IPS DF 6.9 (cell line): ENCODE results near the gene RASA4.
"Not testable (repeated sequence)": the region's sequence is repeated elsewhere in the genome, so short reads cannot be mapped to it uniquely, and the experiment has no call there.

ENCODE experiments used
- DNase-seq: peaks from one replicate; pipeline ENCODE4 v3.0.0-alpha.2; 2013; ENCODE audit warnings: low read depth, low spot score
- H3K27ac ChIP-seq: one replicate; pipeline ENCODE4 v1.5.1; 2013; ENCODE audit warnings: low read length, control low read depth
- H3K27me3 ChIP-seq: 2 replicates; pipeline ENCODE4 v1.6.1; 2013; ENCODE audit warnings: mild to moderate bottlenecking, low read length; ENCODE audit not compliant: control insufficient read depth, insufficient read depth
- H3K36me3 ChIP-seq: 2 replicates; pipeline ENCODE4 v1.6.1; 2013; ENCODE audit warnings: low read length; ENCODE audit not compliant: control insufficient read depth, insufficient read depth
- H3K4me1 ChIP-seq: 2 replicates; pipeline ENCODE4 v1.6.1; 2013; ENCODE audit warnings: low read length; ENCODE audit not compliant: control insufficient read depth, insufficient read depth
- H3K4me3 ChIP-seq: 2 replicates; pipeline ENCODE4 v1.5.1; 2013; ENCODE audit warnings: mild to moderate bottlenecking, low read length
- H3K9me3 ChIP-seq: 2 replicates; pipeline ENCODE4 v1.6.1; 2013; ENCODE audit warnings: low read length, inconsistent platforms; ENCODE audit not compliant: control insufficient read depth, insufficient read depth
- WGBS: extraction: QIAGEN DNeasy Blood & Tissue Kit; methylation state at CpG from one replicate; pipeline ENCODE4 v1.1.7; 2013; ENCODE audit warnings: mixed read lengths, missing lambda C conversion rate; ENCODE audit not compliant: insufficient read length, insufficient coverage; 5-methylcytosine and 5-hydroxymethylcytosine counted together

Gene RASA4

GRCh38 chr7:102627271-102627904, 10.8 kb upstream of the RASA4 start:
- not testable (repeated sequence) for H3K4me3 ChIP-seq, H3K9me3 ChIP-seq, H3K4me1 ChIP-seq, H3K27ac ChIP-seq, H3K36me3 ChIP-seq, DNase-seq, H3K27me3 ChIP-seq
- no CpG with 5 or more reads among the region's 8 CpGs for WGBS

GRCh38 chr7:102618122-102618521, 1.6 kb upstream of the RASA4 start:
- not testable (repeated sequence) for H3K27me3 ChIP-seq, H3K9me3 ChIP-seq
- WGBS: no CpG with 5 or more reads among the region's 8 CpGs

GRCh38 chr7:102615930-102616329, 626 bp downstream of the RASA4 start:
- no CpG with 5 or more reads among the region's 10 CpGs for WGBS
- not testable (repeated sequence) for H3K27me3 ChIP-seq, H3K9me3 ChIP-seq, H3K27ac ChIP-seq, DNase-seq, H3K4me3 ChIP-seq, H3K36me3 ChIP-seq, H3K4me1 ChIP-seq

More at GRCh38 chr7:102618122-102618521, 1.6 kb upstream of the RASA4 start:
- DNase-seq, H3K36me3 ChIP-seq, H3K4me3 ChIP-seq, H3K4me1 ChIP-seq, H3K27ac ChIP-seq: not testable (repeated sequence)

- not testable (repeated sequence) for DNase-seq, H3K4me3 ChIP-seq, H3K4me1 ChIP-seq, H3K9me3 ChIP-seq, H3K27me3 ChIP-seq, H3K36me3 ChIP-seq, H3K27ac ChIP-seq
- WGBS: no CpG with 5 or more reads among the region's 3 CpGs
These were observed 1.7 kb downstream of the RASA4 start for GRCh38 chr7:102614873-102615272.

- WGBS: no CpG with 5 or more reads among the region's 4 CpGs
These were observed 2.2 kb downstream of the RASA4 start for GRCh38 chr7:102614346-102614697.

GRCh38 chr7:102613575-102614345, 2.8 kb downstream of the RASA4 start:
- H3K4me1 ChIP-seq, H3K4me3 ChIP-seq, H3K36me3 ChIP-seq, H3K9me3 ChIP-seq, DNase-seq, H3K27me3 ChIP-seq, H3K27ac ChIP-seq: not testable (repeated sequence)
- WGBS: no CpG with 5 or more reads among the region's 15 CpGs

More at GRCh38 chr7:102614346-102614697, 2.2 kb downstream of the RASA4 start:
- not testable (repeated sequence) for H3K27me3 ChIP-seq, H3K4me1 ChIP-seq, H3K27ac ChIP-seq, H3K9me3 ChIP-seq, DNase-seq, H3K36me3 ChIP-seq, H3K4me3 ChIP-seq

- H3K4me3 ChIP-seq, H3K36me3 ChIP-seq, H3K27ac ChIP-seq, H3K27me3 ChIP-seq, DNase-seq, H3K4me1 ChIP-seq, H3K9me3 ChIP-seq: not testable (repeated sequence)
- WGBS: no CpG with 5 or more reads among the region's 10 CpGs
These were observed 4.8 kb downstream of the RASA4 start for GRCh38 chr7:102611675-102612325.

- not testable (repeated sequence) for DNase-seq, H3K27ac ChIP-seq, H3K9me3 ChIP-seq, H3K4me1 ChIP-seq, H3K36me3 ChIP-seq, H3K27me3 ChIP-seq, H3K4me3 ChIP-seq
- no CpG with 5 or more reads among the region's 30 CpGs for WGBS
These were observed 5.4 kb downstream of the RASA4 start for GRCh38 chr7:102611013-102611674.

GRCh38 chr7:102610441-102610840, 6.1 kb downstream of the RASA4 start:
- not testable (repeated sequence) for H3K27me3 ChIP-seq, DNase-seq, H3K36me3 ChIP-seq, H3K4me3 ChIP-seq, H3K27ac ChIP-seq, H3K9me3 ChIP-seq, H3K4me1 ChIP-seq
- no CpG with 5 or more reads among the region's 7 CpGs for WGBS

- H3K27me3 ChIP-seq, H3K9me3 ChIP-seq, H3K27ac ChIP-seq, DNase-seq, H3K4me1 ChIP-seq, H3K4me3 ChIP-seq, H3K36me3 ChIP-seq: not testable (repeated sequence)
- no CpG with 5 or more reads among the region's 10 CpGs for WGBS
These were observed 6.8 kb downstream of the RASA4 start for GRCh38 chr7:102609734-102610133.
